Keratinocyte (primary cell): ENCODE data around the gene CASR. TPM values are rescaled to one million over a fixed set of nuclear protein-coding genes. Genes with fewer than 3 reads are reported as not detected.

Experiments
- DNase-seq: peaks from one replicate; pipeline ENCODE4 v3.0.0-alpha.2; 2011; ENCODE audit warnings: low read depth, missing footprints, low spot score
- FAIRE-seq: peaks from 2 replicates; lab custom pipeline; 2011; peaks lifted over from hg19 to GRCh38; lab: Jason Lieb, UNC
- H2AFZ ChIP-seq: 2 replicates; pipeline ENCODE4 v1.6.0; 2012; ENCODE audit warnings: low read length, control low read depth, inconsistent platforms; ENCODE audit not compliant: control insufficient read depth
- H3K27ac ChIP-seq: 2 replicates; pipeline ENCODE4 v1.5.1; 2011; ENCODE audit warnings: low read length; ENCODE audit not compliant: control insufficient read depth, insufficient read depth
- H3K27me3 ChIP-seq: 3 replicates; pipeline ENCODE4 v1.6.0; 2011; ENCODE audit warnings: low read length; ENCODE audit not compliant: control insufficient read depth, insufficient read depth; ENCODE audit errors: extremely low read depth
- H3K36me3 ChIP-seq, 2 experiments: 2 replicates in 1 of 2; 3 replicates in 1 of 2; pipeline ENCODE4 v1.5.1; 2011; ENCODE audit warnings: low read length in 2 of 2, mild to moderate bottlenecking in 1 of 2; ENCODE audit not compliant: control insufficient read depth in 2 of 2, insufficient read depth in 2 of 2; ENCODE audit errors: extremely low read depth in 1 of 2
- H3K4me1 ChIP-seq: 3 replicates; pipeline ENCODE4 v1.5.1; 2011; ENCODE audit warnings: low read length; ENCODE audit not compliant: control insufficient read depth, insufficient read depth; ENCODE audit errors: extremely low read depth
- H3K4me2 ChIP-seq: 3 replicates; pipeline ENCODE4 v1.6.0; 2011; ENCODE audit warnings: low read depth, low read length; ENCODE audit not compliant: control insufficient read depth, insufficient read depth; ENCODE audit errors: extremely low read depth
- H3K4me3 ChIP-seq, 3 experiments: fragments of 200-600 bp in 1 of 3; sonication (generic) in 1 of 3; 2 replicates in 2 of 3; 3 replicates in 1 of 3; pipeline ENCODE4 v1.5.1; 2011 to 2016; ENCODE audit warnings: low read length in 3 of 3, mild to moderate bottlenecking in 3 of 3, control low read depth in 2 of 3, inconsistent platforms in 1 of 3, low read depth in 1 of 3, mixed read lengths in 1 of 3, mixed run types in 1 of 3, moderate library complexity in 1 of 3; ENCODE audit not compliant: control insufficient read depth in 2 of 3, insufficient read depth in 2 of 3; ENCODE audit errors: extremely low read depth in 1 of 3
- H3K79me2 ChIP-seq: 2 replicates; pipeline ENCODE4 v1.6.0; 2012; ENCODE audit warnings: low read length; ENCODE audit not compliant: control insufficient read depth, insufficient read depth
- H3K9ac ChIP-seq: 3 replicates; pipeline ENCODE4 v1.6.0; 2011; ENCODE audit warnings: low read length; ENCODE audit not compliant: control insufficient read depth, insufficient read depth; ENCODE audit errors: extremely low read depth
- H3K9me1 ChIP-seq: 3 replicates; pipeline ENCODE4 v1.6.0; 2011; ENCODE audit warnings: low read length; ENCODE audit not compliant: control insufficient read depth, insufficient read depth; ENCODE audit errors: extremely low read depth
- H3K9me3 ChIP-seq: 2 replicates; pipeline ENCODE4 v1.5.1; 2012; ENCODE audit warnings: low read depth, low read length; ENCODE audit not compliant: control insufficient read depth
- H4K20me1 ChIP-seq: 3 replicates; pipeline ENCODE4 v1.6.0; 2011; ENCODE audit warnings: low read length; ENCODE audit not compliant: control insufficient read depth, insufficient read depth; ENCODE audit errors: extremely low read depth
- CTCF ChIP-seq, 3 experiments: IDR thresholded peaks in 1 of 3; conservative IDR thresholded peaks in 1 of 3; optimal IDR thresholded peaks in 1 of 3; 2 replicates in 2 of 3; 3 replicates in 1 of 3; pipeline versions ENCODE3 to v1.5.1; 2011; ENCODE audit warnings: low read length in 3 of 3, mild to moderate bottlenecking in 3 of 3, moderate library complexity in 2 of 3, control low read depth in 1 of 3, inconsistent platforms in 1 of 3; ENCODE audit not compliant: insufficient read depth in 2 of 3; ENCODE audit errors: extremely low read depth in 1 of 3
- EZH2 ChIP-seq: IDR thresholded peaks from one replicate; pipeline ENCODE4 v1.6.1; 2012; ENCODE audit warnings: inconsistent platforms, mild to moderate bottlenecking, low read length, moderate library complexity
- dilution Hi-C: fragments of 300-500 bp; cut with MboI; formaldehyde crosslinking; loops from one replicate; pipeline ENCODE4 v1.7.0; 2020; ENCODE audit warnings: low sequenced_read_pairs; ENCODE audit not compliant: extremely low pct_ligation_motif_present
- polyA plus RNA-seq, 5 experiments: library from polyadenylated mRNA; depleted of rRNA in 3 of 5; stranded (reverse) in 3 of 5; stranded (forward) in 1 of 5; unstranded in 1 of 5; fragments of >200 nt; gene quantifications; 1 replicate in 1 of 5; 2 replicates in 3 of 5; 3 replicates in 1 of 5; pipeline versions ENCODE4 v1.2.1 to v1.2.3, GENCODE V29; 2011 to 2012; ENCODE audit warnings: missing spikeins in 2 of 5, low read depth in 1 of 5, low replicate concordance in 1 of 5

CASR gene
- polyA plus RNA-seq, 1 donor (not counting 4 experiments of a cell fraction or from before 2014, with no cell fraction given) = not detected

GRCh38 chr3:122230174-122230573 is 46.7 kb downstream of the CASR start:
- Histone ChIP-seq H3K9me1 (no peaks in the 10 kb centered on the region), H3K4me1 (no peaks in the 10 kb centered on the region), H4K20me1 (no peaks in the 10 kb centered on the region), H3K36me3 (no peaks in the 10 kb centered on the region), H3K27ac (no peak overlapping the region), H3K79me2 (no peaks in the 10 kb centered on the region), H3K27me3 (peaks cover 8% of the 10 kb centered on the region), H3K4me2 (no peak overlapping the region), H2AFZ (no peak overlapping the region), H3K4me3 (no peak overlapping the region), H3K9me3 (no peaks in the 10 kb centered on the region), H3K9ac (no peak overlapping the region)
- TF ChIP-seq CTCF (optimal IDR thresholded peaks at IDR 0.05 in 1 of 3, IDR thresholded peaks at IDR 0.05 in 1 of 3, conservative IDR thresholded peaks at IDR 0.05 in 1 of 3; ENCODE audit: extremely low read depth in 1 of 3, insufficient read depth in 2 of 3, low read length in 3 of 3) (no peak), EZH2 (no peak)
- DNase-seq (no peak), FAIRE-seq (no peak)
- dilution Hi-C loops = no loop called here

GRCh38 chr3:122231465-122232157 is 48.1 kb downstream of the CASR start:
- H3K9me3 ChIP-seq = no peaks in the 10 kb centered on the region
- H3K4me2 ChIP-seq = no peak overlapping the region
- peaks cover 8% of the 10 kb centered on the region for H3K27me3 ChIP-seq
- no peaks in the 10 kb centered on the region for H3K36me3 ChIP-seq
- H4K20me1 ChIP-seq = no peaks in the 10 kb centered on the region
- FAIRE-seq (no peak), DNase-seq (no peak)
- no peaks in the 10 kb centered on the region for H3K9me1 ChIP-seq
- dilution Hi-C loops = no loop called here
- no peak overlapping the region for H2AFZ ChIP-seq
- H3K4me3 ChIP-seq = no peak overlapping the region
- TF ChIP-seq CTCF (optimal IDR thresholded peaks at IDR 0.05 in 1 of 3, IDR thresholded peaks at IDR 0.05 in 1 of 3, conservative IDR thresholded peaks at IDR 0.05 in 1 of 3; ENCODE audit: extremely low read depth in 1 of 3, insufficient read depth in 2 of 3, low read length in 3 of 3) (no peak), EZH2 (no peak)
- no peak overlapping the region for H3K9ac ChIP-seq
- H3K27ac ChIP-seq = no peak overlapping the region
- H3K79me2 ChIP-seq = no peaks in the 10 kb centered on the region
- H3K4me1 ChIP-seq = no peaks in the 10 kb centered on the region
